Endothelial cell (in vitro differentiated cells): ENCODE measurements around the gene ANK2. TPM values are rescaled to one million over a fixed set of nuclear protein-coding genes. Genes with fewer than 3 reads are reported as not detected.

Experiments used
- DNase-seq: peaks from one replicate; pipeline ENCODE4 v3.0.0; 2021; ENCODE audit warnings: low spot score
- H3K27ac Mint-ChIP-seq: one replicate; pipeline ENCODE4 v1.8.0; 2021; ENCODE audit warnings: mixed read lengths, inconsistent platforms; ENCODE audit not compliant: unreplicated experiment
- H3K27me3 Mint-ChIP-seq: one replicate; pipeline ENCODE4 v1.8.0; 2021; ENCODE audit warnings: mild to moderate bottlenecking, moderate library complexity, mixed read lengths, inconsistent platforms; ENCODE audit not compliant: unreplicated experiment
- H3K36me3 Mint-ChIP-seq: one replicate; pipeline ENCODE4 v1.8.0; 2021; ENCODE audit warnings: mild to moderate bottlenecking, low read depth, mixed read lengths, inconsistent platforms; ENCODE audit not compliant: unreplicated experiment
- H3K4me1 Mint-ChIP-seq: one replicate; pipeline ENCODE4 v1.8.0; 2021; ENCODE audit warnings: mild to moderate bottlenecking, mixed read lengths, inconsistent platforms; ENCODE audit not compliant: unreplicated experiment
- H3K4me3 Mint-ChIP-seq: one replicate; pipeline ENCODE4 v1.8.0; 2021; ENCODE audit warnings: mild to moderate bottlenecking, mixed read lengths, inconsistent platforms; ENCODE audit not compliant: unreplicated experiment
- H3K9me3 Mint-ChIP-seq: one replicate; pipeline ENCODE4 v1.8.0; 2021; ENCODE audit warnings: mixed read lengths, inconsistent platforms; ENCODE audit not compliant: unreplicated experiment
- long read RNA-seq: library from polyadenylated mRNA; unstranded; transcript quantifications from one replicate; pipeline ENCODE4 v2.0.0, GENCODE V29; 2020; ENCODE audit not compliant: unreplicated experiment
- total RNA-seq: library from RNA; stranded (reverse); fragmentation: NEBNext Ultra II Directional; extraction: Animal tissue kit (Norgen Biotek cat#: 25700); gene quantifications from one replicate; pipeline ENCODE4 v1.2.1, GENCODE V29; 2021; ENCODE audit not compliant: unreplicated experiment
- TF ChIP-seq, protein P1 (sequence below): fragments of 200-600 bp; sonication (generic); IDR thresholded peaks from one replicate; pipeline ENCODE4 v1.5.0; 2021; ENCODE audit warnings: antibody characterized with exemption; ENCODE audit not compliant: unreplicated experiment

The ANK2 gene
- total RNA-seq = 47.2 TPM
- long read RNA-seq, partial matches to known transcripts = 0 of 2 reads
- long read RNA-seq, other reads (novel, unspliced or antisense) = 2 of 2 reads

DNA sequence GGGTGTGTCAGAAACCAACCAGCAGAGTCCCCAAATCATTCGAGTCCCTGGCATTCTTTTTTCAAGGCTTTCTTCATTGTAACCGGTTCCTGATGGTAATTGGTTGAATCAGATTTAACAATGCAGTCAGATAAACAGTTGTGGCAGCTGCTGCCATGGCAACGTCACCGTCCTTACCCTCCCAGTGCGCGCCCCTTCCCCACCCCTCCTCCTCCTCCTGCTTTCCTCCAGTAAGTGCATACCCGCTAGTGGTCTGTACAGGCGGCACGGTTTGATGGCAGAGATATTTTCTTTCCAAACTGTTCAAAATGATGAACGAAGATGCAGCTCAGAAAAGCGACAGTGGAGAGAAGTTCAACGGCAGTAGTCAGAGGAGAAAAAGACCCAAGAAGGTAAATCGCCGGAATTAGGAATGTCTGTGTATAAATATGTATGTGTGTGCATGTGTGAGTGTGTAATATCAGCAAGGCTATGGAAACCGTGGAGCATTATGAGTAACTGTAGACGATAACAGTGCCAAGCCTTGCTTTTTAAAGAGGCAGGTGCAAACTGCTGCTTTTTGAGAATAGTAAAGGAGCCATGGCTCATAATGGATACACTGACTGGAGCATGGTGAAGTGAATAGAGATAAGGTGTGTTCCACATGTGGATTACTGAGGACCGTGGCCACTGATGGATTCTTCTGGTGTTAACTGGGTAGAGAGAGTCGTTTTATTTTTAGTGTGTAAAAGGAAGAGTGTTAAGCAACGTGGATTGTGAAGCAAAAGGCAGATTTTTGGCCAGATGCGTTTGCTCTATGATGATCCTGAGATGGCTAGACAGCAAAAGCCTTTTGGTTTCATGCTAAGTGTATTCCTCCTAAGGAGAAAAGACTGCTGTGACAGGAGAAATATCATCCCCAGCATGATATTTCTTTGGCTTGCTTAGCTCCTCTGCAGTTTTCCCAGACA lies at the start of gene ANK2:
ANK2 (plus strand) TSS at position 233 of the 950 bp plus-strand sequence; CDS start at position 309, 76 bp downstream.
- Mint-ChIP-seq H3K4me3 (no peak within 1 kb of the TSS), H3K36me3 (no peaks in the 10 kb centered on the region), H3K27ac (no peak within 1 kb of the TSS), H3K9me3 (no peaks in the 10 kb centered on the region), H3K4me1 (peaks cover 2% of the 10 kb centered on the region), H3K27me3 (peaks cover 2% of the 10 kb centered on the region)
- TF ChIP-seq, protein P1, sequence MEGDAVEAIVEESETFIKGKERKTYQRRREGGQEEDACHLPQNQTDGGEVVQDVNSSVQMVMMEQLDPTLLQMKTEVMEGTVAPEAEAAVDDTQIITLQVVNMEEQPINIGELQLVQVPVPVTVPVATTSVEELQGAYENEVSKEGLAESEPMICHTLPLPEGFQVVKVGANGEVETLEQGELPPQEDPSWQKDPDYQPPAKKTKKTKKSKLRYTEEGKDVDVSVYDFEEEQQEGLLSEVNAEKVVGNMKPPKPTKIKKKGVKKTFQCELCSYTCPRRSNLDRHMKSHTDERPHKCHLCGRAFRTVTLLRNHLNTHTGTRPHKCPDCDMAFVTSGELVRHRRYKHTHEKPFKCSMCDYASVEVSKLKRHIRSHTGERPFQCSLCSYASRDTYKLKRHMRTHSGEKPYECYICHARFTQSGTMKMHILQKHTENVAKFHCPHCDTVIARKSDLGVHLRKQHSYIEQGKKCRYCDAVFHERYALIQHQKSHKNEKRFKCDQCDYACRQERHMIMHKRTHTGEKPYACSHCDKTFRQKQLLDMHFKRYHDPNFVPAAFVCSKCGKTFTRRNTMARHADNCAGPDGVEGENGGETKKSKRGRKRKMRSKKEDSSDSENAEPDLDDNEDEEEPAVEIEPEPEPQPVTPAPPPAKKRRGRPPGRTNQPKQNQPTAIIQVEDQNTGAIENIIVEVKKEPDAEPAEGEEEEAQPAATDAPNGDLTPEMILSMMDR = no peak
- DNase-seq = peak; percentile 75

DNA sequence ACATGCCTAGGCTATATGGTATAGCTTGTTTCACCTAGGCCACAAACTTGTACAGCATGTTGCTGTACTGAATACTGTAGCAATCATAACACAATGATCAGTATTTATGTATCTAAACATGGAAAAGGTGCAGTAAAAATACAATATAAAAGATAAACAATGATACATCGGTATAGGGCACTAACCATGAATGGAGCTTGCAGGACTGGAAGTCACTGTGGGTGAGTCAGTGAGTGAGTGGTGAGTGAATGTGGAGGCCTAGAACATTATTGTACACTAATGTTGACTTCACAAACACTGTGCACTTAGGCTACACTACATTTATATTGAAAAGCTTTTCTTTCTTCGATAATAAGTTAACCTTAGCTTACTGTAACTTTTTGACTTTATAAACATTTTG lies 45.6 kb upstream of the ANK2 start:
- no peaks in the 10 kb centered on the region for H3K4me1 Mint-ChIP-seq
- no peak overlapping the region for H3K27ac Mint-ChIP-seq
- no peaks in the 10 kb centered on the region for H3K9me3 Mint-ChIP-seq
- TF ChIP-seq, protein P1 = no peak
- DNase-seq = no peak
- no peaks in the 10 kb centered on the region for H3K27me3 Mint-ChIP-seq
- no peak overlapping the region for H3K4me3 Mint-ChIP-seq
- no peaks in the 10 kb centered on the region for H3K36me3 Mint-ChIP-seq

DNA sequence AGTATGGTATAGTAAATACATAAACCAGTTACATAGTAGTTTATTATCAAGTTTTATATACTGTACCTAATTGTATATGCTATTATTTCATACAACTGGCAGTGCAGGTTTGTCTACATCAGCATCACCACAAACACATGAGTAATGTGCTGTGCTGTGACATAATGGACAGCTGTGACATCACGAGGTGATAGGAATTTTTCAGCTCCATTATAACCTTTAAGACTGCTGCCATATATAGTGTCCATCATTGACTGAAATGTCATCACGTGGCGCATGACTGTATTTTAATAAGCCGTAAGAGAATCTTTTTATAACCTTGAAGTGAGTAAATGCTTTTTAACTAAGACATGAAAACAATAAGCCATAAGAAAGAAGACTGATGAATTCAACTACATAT lies 44.8 kb upstream of the ANK2 start:
- TF ChIP-seq, protein P1 = no peak
- no peak overlapping the region for H3K4me3 Mint-ChIP-seq
- no peaks in the 10 kb centered on the region for H3K9me3 Mint-ChIP-seq

DNA sequence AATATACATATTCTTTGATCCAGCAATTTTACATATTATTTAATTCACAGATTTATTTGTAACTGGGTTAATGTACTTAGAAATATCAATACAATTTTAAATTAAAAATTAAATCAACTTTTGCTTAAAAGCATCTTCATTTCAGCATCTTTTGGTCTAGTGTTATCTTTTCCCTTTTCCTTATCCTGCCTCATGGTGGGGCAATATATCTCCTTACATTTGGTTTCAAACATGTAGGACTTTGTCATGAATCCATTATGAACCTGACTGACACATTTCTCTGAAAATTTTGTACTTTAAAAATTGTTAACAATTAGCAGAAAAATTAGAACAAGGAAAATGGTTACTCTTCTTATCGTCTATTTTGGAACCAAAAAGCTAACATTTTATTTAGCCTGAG lies 42.8 kb upstream of the ANK2 start:
- H3K27me3 Mint-ChIP-seq = no peaks in the 10 kb centered on the region
- DNase-seq = no peak
- no peaks in the 10 kb centered on the region for H3K36me3 Mint-ChIP-seq
- H3K4me3 Mint-ChIP-seq = no peak overlapping the region
- no peak overlapping the region for H3K27ac Mint-ChIP-seq
- TF ChIP-seq, protein P1 = no peak
- no peaks in the 10 kb centered on the region for H3K4me1 Mint-ChIP-seq
- H3K9me3 Mint-ChIP-seq = no peaks in the 10 kb centered on the region

More for the DNA sequence above, 44.8 kb upstream of the ANK2 start:
- Mint-ChIP-seq H3K27me3 (no peaks in the 10 kb centered on the region), H3K36me3 (no peaks in the 10 kb centered on the region), H3K4me1 (no peaks in the 10 kb centered on the region), H3K27ac (no peak overlapping the region)
- DNase-seq = no peak

DNA sequence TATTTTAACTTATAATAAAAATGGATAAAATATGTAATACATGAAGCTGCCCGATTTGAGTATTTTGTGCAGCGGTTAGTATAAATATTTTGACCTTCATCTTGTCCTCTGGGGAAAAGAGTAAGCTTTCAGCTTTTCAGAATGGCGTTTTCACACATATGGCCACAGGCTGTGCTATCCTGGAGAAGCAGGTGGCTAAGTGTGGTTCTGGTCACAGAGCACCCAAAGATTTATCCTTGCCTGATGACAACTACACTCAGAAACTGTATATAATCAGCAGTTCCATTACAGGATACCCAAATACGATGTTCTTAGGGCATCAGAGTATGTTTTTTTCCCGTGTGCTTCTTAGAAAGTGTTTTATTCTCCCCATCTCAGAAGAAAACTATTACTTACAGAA lies 42.3 kb upstream of the ANK2 start:
- TF ChIP-seq, protein P1 = no peak
- Mint-ChIP-seq H3K27ac (no peak overlapping the region), H3K27me3 (no peaks in the 10 kb centered on the region), H3K9me3 (no peaks in the 10 kb centered on the region), H3K36me3 (no peaks in the 10 kb centered on the region), H3K4me1 (no peaks in the 10 kb centered on the region), H3K4me3 (no peak overlapping the region)
- no peak for DNase-seq
